Hematopoietic multipotent progenitor cell treated with erythropoietin and hydrocortisone succinate and interleukin-3 and kit ligand, for 15 days (in vitro differentiated cells): ENCODE results near the gene CDH4.

Experiments used
- DNase-seq: peaks from one replicate; pipeline ENCODE4 v3.0.0-alpha.2; 2015; ENCODE audit warnings: low spot score

Gene CDH4

GRCh38 chr20:61355585-61355984, 103.5 kb downstream of the CDH4 start:
- DNase-seq: no peak

GRCh38 chr20:61356196-61356595, 104.1 kb downstream of the CDH4 start:
- DNase-seq: no peak

DNA sequence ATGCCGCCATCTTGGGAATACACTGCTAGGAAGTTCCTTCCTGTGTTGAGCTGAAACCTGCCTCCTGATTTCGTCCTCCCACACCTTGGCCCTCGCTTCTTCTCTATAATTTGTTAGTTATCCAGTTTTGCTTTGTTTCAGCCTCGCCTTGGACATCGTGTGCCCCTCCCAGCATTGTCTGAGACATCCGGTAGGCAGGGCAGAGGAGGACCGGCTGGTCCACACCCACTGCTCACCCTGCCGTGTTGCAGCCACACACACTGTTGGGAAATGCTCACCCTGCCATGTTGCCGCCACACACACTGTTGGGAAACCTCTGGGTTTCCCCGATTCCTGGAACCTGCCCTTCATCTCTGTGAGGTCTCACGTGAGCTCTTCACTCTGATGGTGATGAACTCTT, 105.1 kb downstream of the CDH4 start:
- DNase-seq: no peak

DNA sequence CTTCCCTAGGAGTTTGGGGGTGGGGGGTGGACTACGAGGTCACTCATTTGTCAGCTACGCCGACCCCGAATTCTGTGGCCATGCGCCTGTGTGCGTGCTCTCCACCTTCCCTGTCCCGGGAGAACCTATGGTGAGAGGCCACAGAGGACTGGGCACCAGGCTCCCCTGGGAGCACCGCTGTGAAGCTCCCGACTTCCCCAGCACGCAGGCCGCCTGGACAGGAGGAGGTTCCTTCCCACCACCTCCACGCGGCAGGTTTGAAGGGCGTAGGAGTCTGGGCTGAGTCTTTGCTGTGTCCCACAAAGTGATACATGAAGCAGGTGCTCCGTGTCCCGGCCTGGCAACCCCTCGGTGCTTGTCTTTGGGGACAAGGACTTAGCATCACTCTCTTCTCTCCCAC, 107.2 kb downstream of the CDH4 start:
- DNase-seq: no peak

GRCh38 chr20:61360296-61360695, 108.2 kb downstream of the CDH4 start:
- no peak for DNase-seq

GRCh38 chr20:61360940-61361339, 108.9 kb downstream of the CDH4 start:
- no peak for DNase-seq

- DNase-seq: no peak
These were observed 109.4 kb downstream of the CDH4 start for GRCh38 chr20:61361501-61361900.

GRCh38 chr20:61364147-61364546, 112.1 kb downstream of the CDH4 start:
- DNase-seq: no peak

DNA sequence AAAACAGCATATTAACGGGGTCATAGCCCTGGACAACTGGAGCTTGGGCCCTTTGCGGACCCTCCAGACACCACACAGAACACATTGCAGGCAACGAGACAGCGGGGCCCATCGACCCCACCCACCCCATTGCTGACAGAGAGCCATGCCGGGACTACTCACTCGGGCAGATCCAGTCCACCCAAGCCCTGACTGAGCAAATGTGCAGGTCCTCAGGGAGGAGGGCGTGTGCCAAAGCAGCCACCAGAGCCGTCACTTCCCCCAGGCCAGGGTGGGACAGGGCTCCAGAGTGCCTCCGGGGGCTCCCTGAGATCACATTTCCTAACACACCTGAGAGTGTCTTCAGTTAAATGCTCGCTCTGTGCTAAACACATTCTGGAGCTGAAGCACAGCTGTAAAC, 114.9 kb downstream of the CDH4 start:
- DNase-seq: no peak

GRCh38 chr20:61369731-61370520, 117.9 kb downstream of the CDH4 start:
- no peak for DNase-seq

- DNase-seq: no peak
These were observed 118.8 kb downstream of the CDH4 start for GRCh38 chr20:61370841-61371303.

DNA sequence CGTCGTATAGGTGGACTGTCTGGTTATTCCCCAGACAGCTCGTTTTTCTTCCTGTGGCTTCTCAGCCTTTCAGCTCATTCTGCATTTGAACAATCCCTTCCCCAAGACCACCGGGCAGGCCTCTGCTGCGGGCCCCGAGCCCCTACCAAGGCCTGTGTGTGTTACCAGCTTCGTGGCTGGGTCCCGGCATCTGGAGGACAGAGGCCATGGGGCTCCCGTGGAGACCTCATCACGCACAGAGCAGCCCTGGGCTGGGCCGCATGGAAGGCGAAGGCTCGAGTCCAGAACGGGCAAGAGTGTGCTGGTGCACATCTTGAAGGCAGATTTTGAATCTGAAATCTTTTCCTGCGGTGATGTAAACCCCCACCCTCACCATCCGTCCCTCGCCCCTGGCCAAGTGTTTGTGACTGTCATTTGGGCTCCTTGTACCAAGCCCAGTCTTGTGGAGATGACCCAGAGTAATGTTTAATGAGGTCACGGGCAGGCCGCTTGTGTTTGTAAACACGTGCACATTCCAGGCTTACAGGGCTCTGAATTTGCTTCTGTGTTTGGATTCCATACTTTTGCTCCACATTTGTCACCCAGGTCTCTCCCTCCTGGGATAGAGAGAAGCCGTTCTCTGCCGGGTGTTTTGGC, 119.6 kb downstream of the CDH4 start:
- no peak for DNase-seq

DNA sequence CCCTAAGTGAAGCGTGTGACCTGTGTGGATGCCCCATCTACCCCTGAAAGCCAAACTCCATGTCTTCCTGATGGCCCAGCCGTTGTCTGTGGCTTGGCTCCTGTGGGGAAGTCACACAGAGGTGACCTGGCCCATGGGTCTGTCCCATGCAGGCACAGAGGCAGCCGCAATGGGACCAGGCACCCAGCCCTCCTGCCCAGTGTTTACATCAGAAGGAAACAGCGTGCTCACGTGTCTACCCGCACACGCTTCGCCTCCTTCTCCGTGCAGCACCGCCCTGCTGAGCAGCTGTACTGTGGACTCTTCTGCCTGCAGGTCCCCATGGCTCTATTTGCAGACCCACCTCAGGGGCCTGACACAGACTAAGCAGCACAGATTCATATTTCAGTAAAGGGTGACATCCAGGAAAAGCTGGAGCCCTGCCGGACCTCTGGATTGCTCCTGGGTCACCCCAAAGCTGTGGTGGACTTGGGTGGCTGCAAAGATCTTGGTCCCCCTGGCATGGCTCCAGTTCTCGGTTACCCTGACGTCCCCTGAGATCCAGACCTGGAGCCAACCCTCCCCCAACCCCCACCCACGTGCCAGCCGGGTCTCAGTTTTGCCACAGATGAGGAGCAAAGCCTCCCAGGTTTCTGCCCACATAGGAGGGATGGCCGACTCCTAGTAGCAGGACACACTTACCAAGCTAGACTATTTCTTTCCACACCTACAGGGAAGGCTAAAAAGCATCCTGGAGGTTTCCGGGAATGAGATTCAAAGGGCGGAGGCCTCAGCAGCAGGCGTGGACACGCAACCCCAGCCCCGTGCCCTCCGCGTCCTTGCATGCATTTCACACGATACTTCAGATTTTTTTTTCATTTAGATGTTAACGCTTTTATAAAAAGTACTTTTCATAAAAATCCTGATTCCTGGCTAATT, 120.3 kb downstream of the CDH4 start:
- no peak for DNase-seq

DNA sequence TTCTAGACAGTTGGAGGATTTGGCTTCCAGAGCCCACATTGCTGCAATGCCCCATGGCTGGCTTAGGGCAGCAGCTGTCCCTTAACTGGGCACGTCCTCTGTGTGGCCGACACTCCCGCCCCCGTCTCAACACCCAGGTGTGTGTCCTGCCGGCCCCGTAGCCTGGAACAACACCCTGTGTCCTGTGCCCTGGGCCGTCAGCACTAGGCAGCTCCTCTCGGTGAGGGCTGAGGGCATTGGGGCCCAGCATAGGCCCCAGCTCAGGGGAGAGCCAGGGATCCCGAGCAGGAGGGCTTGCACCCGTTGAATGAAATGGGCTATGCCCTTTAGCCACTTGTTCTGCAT, 121.0 kb downstream of the CDH4 start:
- no peak for DNase-seq

GRCh38 chr20:61373956-61374545, 122.0 kb downstream of the CDH4 start:
- no peak for DNase-seq

DNA sequence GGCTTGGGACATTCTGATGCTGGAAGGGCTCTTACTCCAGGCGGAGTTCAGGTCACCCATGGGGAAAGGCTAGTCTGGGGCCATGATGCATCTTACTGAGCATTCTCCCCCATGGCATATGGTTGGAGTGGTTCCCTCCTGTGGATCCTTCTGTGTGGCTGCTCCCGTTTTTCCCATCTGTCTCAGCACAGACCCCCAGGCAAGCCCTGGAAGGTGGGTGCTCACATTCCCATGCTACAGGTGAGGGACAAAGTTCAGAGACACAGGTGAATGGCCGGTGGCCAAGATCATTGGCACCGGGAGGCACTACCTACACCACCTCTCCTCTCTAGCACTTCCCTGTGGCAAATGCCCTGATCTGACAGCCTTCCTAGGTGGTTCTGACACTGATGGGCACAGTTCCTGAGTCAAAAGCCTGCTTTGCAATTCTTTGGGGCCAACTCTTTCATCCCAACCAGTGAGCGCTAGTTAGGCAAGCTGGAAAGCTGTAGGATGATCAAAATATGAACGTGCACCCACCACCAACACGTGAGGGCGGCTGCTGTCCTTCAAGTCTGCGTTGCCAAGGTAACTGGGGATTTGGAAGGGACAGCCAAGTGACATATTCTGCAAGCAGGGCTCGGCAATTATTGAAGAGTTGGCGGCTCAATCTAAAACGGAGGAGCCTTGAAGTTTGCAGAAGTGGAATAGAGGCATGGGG, 124.6 kb downstream of the CDH4 start:
- no peak for DNase-seq

DNA sequence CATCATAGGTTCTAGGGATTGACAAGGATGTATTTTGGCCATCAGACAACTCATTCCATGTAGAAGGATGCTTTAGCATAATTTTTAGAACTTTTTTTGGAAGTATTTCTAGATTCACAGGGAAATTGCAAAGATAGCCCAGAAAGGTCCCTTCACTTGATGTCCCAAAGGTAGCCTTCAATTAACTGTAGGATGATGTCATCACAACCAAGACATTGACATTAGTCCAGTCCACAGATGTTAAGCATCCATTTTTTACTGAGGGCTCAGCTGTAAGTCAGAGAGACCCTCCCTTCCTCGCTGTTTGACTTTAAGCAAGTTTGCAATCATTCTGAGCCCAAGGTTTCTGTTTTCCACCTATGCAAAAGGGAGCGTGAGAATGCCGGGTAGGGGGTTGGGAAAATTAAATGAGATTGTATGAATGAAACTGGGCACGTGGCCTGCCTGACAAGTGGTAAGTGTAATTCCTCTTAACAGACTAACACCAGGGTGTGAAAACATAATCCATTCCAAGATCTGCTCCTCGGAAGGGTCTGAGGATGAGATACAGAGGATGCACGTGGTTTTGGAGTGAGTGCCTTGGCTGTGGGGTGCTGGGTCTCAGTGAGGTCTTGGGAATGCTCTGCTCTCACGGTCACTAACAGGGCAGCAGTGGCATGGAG, 126.8 kb downstream of the CDH4 start:
- DNase-seq: no peak

GRCh38 chr20:61379898-61380544, 128.0 kb downstream of the CDH4 start:
- DNase-seq: no peak

- DNase-seq: no peak
These were observed 128.5 kb downstream of the CDH4 start for GRCh38 chr20:61380545-61380915.

DNA sequence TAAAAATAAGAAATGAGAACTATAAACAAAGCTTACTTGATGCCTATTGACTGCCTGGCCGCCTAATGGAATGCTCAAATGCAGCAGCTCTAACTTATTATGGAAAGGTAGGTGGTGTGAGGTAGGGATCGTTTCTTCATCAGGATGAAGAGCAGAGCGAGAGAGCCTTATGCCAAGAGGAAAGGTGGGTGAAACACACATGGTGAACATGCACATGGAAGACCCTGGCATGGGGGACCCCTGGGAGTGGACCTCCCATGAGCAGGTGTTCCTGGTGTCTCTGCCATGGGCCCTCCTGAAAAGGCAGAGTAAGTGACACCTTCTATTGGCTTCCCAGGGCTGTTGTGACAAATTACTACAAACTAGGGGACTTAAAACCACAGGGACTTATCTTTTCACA, 130.1 kb downstream of the CDH4 start:
- DNase-seq: no peak

GRCh38 chr20:61385296-61385695, 133.2 kb downstream of the CDH4 start:
- no peak for DNase-seq
